GM12801 (cell line): ENCODE measurements around the gene MSS51.

Experiments
- CTCF ChIP-seq: IDR thresholded peaks from one replicate; pipeline ENCODE4 v1.5.1; 2011; ENCODE audit warnings: control low read depth; ENCODE audit not compliant: insufficient read length; ENCODE audit errors: extremely low read depth

Gene MSS51

GRCh38 chr10:73376679-73377078, 56.7 kb downstream of the MSS51 start:
- TF ChIP-seq CTCF: no peak
